BJ (cell line): ENCODE measurements around the gene MESP2. TPM values are rescaled to one million over a fixed set of nuclear protein-coding genes. Genes with fewer than 3 reads are reported as not detected.

ENCODE experiments used
- CTCF ChIA-PET: fragments of 350-600 bp; formaldehyde crosslinking; extraction: SDS; loops from one replicate; lab custom pipeline; 2021; ENCODE audit warnings: antibody characterized with exemption, inconsistent platforms; lab: Yijun Ruan, JAX
- POLR2A ChIA-PET: fragments of 300-600 bp; sonication (Branson Sonifier 250); formaldehyde crosslinking; extraction: SDS; loops from one replicate; lab custom pipeline; 2021; ENCODE audit warnings: antibody characterized with exemption; lab: Charles Lee
- DNase-seq: peaks from one replicate; pipeline ENCODE4 v3.0.0-alpha.2; 2011; ENCODE audit warnings: low read depth
- H3K27me3 ChIP-seq: 2 replicates; pipeline ENCODE4 v1.6.0; 2011; ENCODE audit warnings: low read length; ENCODE audit not compliant: control insufficient read depth, insufficient read depth
- H3K36me3 ChIP-seq: 2 replicates; pipeline ENCODE4 v1.5.1; 2011; ENCODE audit warnings: low read length; ENCODE audit not compliant: control insufficient read depth, insufficient read depth
- H3K4me3 ChIP-seq: 2 replicates; pipeline ENCODE4 v1.5.1; 2011; ENCODE audit warnings: low read depth, mild to moderate bottlenecking, control low read depth, low read length
- polyA plus RNA-seq: library from polyadenylated mRNA; depleted of rRNA; stranded (reverse); fragments of >200 nt; gene quantifications from 2 replicates; pipeline ENCODE4 v1.2.3, GENCODE V29; 2011
- TF ChIP-seq, protein P1 (sequence below): IDR thresholded peaks from 2 replicates; pipeline ENCODE4 v1.5.1; 2011; ENCODE audit warnings: low read depth, mild to moderate bottlenecking, control low read depth, inconsistent platforms, low read length, moderate library complexity; ENCODE audit not compliant: insufficient read depth

The MESP2 gene
- polyA plus RNA-seq, 1 experiment = 0.39 TPM

DNA sequence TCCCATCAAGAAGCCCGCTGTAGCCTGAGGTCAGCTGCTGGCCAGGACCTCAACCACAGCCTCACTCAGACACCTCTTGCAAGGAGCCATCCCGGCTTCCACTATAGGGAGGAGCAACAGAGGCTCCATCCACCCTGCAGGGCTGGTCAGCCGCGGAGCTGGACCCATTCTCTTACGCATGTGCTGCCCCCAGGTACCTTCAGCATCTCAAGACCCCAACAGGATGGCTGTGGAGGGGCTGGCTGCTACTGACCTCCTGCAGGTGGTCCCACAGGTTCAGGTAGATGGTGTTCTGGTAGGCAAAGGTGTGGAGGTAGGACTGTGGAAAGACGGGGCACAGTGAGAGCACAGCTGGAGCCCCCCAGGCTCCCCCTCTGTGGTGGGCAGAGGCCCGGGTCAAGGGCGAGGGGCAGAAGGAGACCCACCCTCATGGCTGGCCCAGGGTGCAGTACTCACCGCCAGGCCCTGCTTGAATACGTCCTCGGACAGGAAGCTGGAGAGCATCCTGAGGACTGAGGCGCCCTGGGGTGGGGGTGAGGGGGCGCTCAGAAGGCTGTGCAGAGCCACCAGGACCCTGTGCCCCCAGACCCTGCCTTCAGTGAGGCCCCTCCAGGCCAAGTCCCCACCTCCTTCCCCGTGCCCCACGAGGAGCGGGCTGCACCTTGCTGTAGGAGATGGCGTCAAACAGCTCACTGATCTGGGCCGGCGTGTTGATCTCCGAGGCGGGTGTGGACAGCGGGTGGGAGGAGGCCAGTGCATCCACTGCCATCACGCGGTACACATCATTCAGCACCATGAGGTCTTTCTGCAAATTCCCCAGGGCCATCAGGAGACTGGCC lies 27.1 kb downstream of the MESP2 start:
- TF ChIP-seq, protein P1, sequence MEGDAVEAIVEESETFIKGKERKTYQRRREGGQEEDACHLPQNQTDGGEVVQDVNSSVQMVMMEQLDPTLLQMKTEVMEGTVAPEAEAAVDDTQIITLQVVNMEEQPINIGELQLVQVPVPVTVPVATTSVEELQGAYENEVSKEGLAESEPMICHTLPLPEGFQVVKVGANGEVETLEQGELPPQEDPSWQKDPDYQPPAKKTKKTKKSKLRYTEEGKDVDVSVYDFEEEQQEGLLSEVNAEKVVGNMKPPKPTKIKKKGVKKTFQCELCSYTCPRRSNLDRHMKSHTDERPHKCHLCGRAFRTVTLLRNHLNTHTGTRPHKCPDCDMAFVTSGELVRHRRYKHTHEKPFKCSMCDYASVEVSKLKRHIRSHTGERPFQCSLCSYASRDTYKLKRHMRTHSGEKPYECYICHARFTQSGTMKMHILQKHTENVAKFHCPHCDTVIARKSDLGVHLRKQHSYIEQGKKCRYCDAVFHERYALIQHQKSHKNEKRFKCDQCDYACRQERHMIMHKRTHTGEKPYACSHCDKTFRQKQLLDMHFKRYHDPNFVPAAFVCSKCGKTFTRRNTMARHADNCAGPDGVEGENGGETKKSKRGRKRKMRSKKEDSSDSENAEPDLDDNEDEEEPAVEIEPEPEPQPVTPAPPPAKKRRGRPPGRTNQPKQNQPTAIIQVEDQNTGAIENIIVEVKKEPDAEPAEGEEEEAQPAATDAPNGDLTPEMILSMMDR = no peak
- Histone ChIP-seq H3K27me3 (no peaks in the 10 kb centered on the region), H3K36me3 (peaks cover 74% of the 10 kb centered on the region), H3K4me3 (no peak overlapping the region)
- ChIA-PET CTCF (interaction anchor here (1.1 to 2.4 kb wide), 2 partner anchors 43 to 72 kb away, joined by 3 to 10 read pairs; no protein-coding TSS in a partner anchor), POLR2A (no interaction called here)
- DNase-seq = no peak

DNA sequence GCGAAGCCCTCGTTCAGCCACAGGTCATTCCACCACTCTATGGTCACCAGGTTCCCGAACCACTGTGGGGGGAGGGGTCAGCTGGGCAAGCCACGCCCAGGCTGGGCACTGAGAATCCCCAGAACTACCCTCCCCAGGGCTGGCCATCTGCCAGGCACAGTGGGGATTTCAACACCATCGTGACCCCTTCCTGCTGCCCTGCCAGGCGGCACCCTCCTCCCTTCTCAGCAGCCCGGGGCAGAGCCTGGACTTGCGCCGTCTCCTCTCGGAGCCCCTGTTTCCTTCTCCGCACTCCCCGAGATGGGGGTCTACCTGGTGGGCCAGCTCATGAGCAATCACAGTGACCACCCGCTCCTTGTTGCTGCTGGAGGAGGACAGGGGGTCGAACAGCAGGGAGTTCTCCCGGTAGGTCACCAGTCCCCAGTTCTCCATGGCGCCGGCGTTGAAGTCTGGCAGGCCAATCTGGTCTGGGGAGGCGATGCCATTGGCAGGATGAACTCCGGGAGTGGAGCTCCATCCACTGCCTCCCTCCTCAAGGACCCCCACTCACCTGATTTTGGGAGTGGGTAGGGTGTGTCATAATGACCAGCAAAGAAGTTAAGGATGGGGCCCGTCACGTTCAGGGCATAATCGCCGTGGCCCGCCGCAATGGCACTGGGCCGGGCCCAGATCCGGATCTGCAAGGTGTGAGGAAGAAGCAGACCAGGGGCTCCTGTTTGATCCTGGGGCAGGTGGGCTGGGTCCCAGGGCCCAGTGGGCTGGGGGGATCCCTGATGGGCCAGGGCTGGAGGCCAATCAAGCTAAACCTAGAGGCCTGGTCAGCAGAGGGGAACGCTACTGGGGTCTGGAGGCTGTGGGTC lies 28.0 kb downstream of the MESP2 start:
- Histone ChIP-seq H3K27me3 (no peaks in the 10 kb centered on the region), H3K4me3 (no peak overlapping the region), H3K36me3 (peaks cover 75% of the 10 kb centered on the region)
- TF ChIP-seq, protein P1 = no peak
- CTCF ChIA-PET = interaction anchor here (1.1 to 2.4 kb wide), 2 partner anchors 44 to 71 kb away, joined by 3 to 10 read pairs; no protein-coding TSS in a partner anchor
- POLR2A ChIA-PET = no interaction called here
- DNase-seq = no peak

GRCh38 chr15:89805241-89806209 lies 29.4 kb downstream of the MESP2 start:
- ChIA-PET POLR2A (no interaction called here), CTCF (interaction anchor here (1.1 to 1.6 kb wide), 3 partner anchors 12 to 69 kb away, joined by 3 to 8 read pairs (median 4); no protein-coding TSS in a partner anchor)
- no peak for DNase-seq
- no peaks in the 10 kb centered on the region for H3K27me3 ChIP-seq
- H3K4me3 ChIP-seq = no peak overlapping the region
- peaks cover 67% of the 10 kb centered on the region for H3K36me3 ChIP-seq
- TF ChIP-seq, protein P1 = no peak

DNA sequence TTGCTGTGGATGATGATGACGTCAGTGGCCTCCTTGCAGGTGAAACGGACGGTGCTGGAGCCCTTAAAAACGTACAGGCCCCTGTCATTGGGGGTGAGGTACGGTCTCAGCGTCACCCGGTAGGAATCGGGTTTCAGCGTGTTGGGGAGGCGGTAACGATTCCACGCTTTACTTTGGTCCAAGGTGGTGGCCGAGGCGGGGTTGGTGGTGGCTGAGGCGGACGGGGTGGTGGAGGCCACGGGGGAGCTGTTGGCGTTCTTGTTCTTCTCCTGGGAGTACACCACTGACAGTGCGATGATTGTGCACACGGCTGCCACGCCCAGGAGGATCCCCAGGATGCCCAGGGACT lies 30.1 kb downstream of the MESP2 start:
- Histone ChIP-seq H3K4me3 (no peak overlapping the region), H3K36me3 (peaks cover 65% of the 10 kb centered on the region), H3K27me3 (no peaks in the 10 kb centered on the region)
- TF ChIP-seq, protein P1 = no peak
- CTCF ChIA-PET = interaction anchor here (1.1 to 1.6 kb wide), 3 partner anchors 13 to 69 kb away, joined by 3 to 8 read pairs (median 4); no protein-coding TSS in a partner anchor
- DNase-seq = no peak
- POLR2A ChIA-PET = no interaction called here
